Prostate gland (tissue), 2 donors: ENCODE measurements around the gene MAML2.

Experiments
- POLR2AphosphoS5 ChIP-seq: sonication (generic); formaldehyde crosslinking; IDR thresholded peaks from one replicate; pipeline ENCODE4 v1.6.1; 2017; ENCODE audit warnings: antibody characterized with exemption
- TF ChIP-seq, protein P1 (sequence below), 4 experiments: fragments of 200-600 bp in 2 of 4; fragments of 450-650 bp in 2 of 4; sonication (generic) in 2 of 4; IDR thresholded peaks; 1 replicate in 3 of 4; 2 replicates in 1 of 4; pipeline ENCODE4 v1.5.1; 2016 to 2019; ENCODE audit warnings: antibody characterized with exemption in 4 of 4, mild to moderate bottlenecking in 2 of 4, moderate library complexity in 2 of 4

DNA sequence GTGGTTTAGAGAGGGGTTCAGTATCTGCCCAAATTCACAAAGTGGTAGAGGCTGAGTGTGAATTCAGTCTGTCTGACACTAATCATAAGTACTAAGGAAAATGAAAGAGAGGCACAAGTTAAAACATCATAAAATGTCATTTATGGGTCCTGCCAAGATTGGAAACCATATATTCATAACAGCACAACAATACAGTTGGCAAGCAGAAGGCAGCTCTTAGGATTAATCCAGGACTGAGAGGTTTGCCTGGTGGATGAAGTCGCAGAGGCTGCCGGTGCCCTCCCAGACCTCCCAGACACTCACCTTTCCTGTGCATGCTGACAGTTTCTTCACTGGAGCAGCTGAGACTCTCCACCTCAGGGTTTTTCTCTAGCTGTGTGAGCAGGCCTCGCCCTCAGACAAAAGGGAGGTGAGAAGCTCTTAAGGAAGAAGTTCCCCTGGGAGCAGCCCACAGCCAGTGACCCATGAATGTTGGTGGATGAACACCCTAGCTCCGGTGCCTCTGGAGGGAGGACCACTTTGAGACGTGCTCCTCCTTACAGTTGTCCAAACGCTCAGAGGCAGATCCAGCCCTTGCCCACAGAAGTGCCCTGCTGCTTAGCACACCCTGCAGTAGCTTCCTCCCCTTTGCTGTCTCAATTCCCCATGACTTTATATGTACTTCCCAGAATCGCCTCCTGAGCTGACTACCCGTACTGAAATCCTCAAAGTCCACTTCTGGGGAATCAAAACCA lies 43.7 kb downstream of the MAML2 start:
- TF ChIP-seq POLR2AphosphoS5: no peak
- TF ChIP-seq, protein P1, sequence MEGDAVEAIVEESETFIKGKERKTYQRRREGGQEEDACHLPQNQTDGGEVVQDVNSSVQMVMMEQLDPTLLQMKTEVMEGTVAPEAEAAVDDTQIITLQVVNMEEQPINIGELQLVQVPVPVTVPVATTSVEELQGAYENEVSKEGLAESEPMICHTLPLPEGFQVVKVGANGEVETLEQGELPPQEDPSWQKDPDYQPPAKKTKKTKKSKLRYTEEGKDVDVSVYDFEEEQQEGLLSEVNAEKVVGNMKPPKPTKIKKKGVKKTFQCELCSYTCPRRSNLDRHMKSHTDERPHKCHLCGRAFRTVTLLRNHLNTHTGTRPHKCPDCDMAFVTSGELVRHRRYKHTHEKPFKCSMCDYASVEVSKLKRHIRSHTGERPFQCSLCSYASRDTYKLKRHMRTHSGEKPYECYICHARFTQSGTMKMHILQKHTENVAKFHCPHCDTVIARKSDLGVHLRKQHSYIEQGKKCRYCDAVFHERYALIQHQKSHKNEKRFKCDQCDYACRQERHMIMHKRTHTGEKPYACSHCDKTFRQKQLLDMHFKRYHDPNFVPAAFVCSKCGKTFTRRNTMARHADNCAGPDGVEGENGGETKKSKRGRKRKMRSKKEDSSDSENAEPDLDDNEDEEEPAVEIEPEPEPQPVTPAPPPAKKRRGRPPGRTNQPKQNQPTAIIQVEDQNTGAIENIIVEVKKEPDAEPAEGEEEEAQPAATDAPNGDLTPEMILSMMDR (IDR thresholded peaks at IDR 0.05): no peak
